AG09309 (cell line): Measurements from ENCODE around the gene TSPAN18.

Experiments
- DNase-seq: peaks from one replicate; pipeline ENCODE4 v3.0.0-alpha.2; 2010; ENCODE audit warnings: low read depth
- H3K4me3 ChIP-seq: 2 replicates; pipeline ENCODE4 v1.5.1; 2011; ENCODE audit warnings: mild to moderate bottlenecking, low read depth, low read length, moderate library complexity; ENCODE audit not compliant: control insufficient read depth
- TF ChIP-seq, protein P1 (sequence below): IDR thresholded peaks from 2 replicates; pipeline ENCODE4 v1.5.1; 2011; ENCODE audit warnings: mild to moderate bottlenecking, low read depth, low read length, inconsistent platforms; ENCODE audit not compliant: insufficient read depth, control insufficient read depth; ENCODE audit errors: missing control alignments

The TSPAN18 gene

DNA sequence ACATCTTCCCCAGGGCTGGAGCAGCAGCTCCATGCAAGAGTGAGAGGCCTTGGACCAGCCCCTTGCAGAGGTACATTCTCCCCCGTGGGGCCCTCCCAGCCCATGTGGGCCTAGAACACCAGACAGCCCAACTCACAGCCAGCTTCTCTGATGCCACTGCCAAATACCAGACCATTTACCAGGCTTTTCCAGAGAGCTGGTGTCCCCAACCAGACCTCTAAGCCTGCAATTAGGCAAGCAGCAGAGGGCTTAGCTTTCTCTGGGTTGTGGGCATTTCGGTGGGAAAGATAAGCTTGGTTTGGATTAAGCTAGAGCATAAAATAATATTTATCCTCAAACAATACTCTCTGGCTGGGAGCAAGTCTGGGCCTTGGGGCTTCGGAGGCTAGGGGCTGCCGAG, 148.3 kb downstream of the TSPAN18 start:
- TF ChIP-seq, protein P1, sequence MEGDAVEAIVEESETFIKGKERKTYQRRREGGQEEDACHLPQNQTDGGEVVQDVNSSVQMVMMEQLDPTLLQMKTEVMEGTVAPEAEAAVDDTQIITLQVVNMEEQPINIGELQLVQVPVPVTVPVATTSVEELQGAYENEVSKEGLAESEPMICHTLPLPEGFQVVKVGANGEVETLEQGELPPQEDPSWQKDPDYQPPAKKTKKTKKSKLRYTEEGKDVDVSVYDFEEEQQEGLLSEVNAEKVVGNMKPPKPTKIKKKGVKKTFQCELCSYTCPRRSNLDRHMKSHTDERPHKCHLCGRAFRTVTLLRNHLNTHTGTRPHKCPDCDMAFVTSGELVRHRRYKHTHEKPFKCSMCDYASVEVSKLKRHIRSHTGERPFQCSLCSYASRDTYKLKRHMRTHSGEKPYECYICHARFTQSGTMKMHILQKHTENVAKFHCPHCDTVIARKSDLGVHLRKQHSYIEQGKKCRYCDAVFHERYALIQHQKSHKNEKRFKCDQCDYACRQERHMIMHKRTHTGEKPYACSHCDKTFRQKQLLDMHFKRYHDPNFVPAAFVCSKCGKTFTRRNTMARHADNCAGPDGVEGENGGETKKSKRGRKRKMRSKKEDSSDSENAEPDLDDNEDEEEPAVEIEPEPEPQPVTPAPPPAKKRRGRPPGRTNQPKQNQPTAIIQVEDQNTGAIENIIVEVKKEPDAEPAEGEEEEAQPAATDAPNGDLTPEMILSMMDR, result no peak
- DNase-seq, result no peak
- no peak overlapping the region for H3K4me3 ChIP-seq

DNA sequence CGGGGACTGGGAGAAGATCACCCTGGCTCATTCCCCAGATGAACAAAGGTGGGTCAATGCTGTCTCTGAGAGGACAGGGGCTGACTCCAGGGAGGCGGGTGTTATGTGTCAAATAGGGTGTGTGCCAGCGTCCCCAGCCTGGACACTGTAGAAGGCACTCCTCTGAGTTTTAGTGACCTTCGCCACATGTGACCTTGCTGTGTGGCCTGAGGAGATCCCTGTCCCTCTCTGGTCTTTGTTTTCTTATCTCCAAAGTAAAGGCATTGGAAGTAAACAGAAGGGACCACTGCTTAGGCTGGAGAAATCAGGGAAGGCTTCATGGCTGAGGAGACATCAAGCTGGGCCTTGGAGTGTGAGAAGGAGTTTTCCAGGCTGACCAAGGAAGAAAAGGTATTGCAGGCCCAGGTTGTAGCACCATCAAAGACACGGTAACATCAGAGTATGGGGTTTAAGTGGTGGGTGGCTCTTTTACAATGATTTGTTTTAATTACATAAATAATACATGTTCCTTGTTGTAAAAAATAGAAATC, 149.5 kb downstream of the TSPAN18 start:
- no peak for DNase-seq
- TF ChIP-seq, protein P1, result no peak
- H3K4me3 ChIP-seq, result no peak overlapping the region

DNA sequence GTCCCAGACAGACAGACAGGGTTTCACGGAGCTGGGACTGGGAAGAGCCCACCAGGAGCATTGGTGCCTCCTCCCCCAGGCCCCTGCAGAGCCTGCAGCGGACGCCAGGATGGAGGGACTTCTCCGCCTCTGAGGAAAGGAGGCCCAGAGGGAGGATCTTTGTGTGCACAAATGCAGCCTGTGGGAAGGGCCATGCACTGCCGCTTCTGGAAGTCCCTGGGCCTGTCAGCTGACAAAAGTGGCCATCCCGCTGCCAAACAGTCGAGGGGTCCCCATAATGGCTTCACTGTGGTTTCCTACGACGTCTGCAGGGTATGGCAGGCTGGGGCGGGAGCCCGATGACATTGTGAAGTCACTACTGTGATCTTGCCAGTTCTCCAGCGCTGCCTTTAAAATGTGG, 150.1 kb downstream of the TSPAN18 start:
- H3K4me3 ChIP-seq, result no peak overlapping the region
- no peak for DNase-seq

DNA sequence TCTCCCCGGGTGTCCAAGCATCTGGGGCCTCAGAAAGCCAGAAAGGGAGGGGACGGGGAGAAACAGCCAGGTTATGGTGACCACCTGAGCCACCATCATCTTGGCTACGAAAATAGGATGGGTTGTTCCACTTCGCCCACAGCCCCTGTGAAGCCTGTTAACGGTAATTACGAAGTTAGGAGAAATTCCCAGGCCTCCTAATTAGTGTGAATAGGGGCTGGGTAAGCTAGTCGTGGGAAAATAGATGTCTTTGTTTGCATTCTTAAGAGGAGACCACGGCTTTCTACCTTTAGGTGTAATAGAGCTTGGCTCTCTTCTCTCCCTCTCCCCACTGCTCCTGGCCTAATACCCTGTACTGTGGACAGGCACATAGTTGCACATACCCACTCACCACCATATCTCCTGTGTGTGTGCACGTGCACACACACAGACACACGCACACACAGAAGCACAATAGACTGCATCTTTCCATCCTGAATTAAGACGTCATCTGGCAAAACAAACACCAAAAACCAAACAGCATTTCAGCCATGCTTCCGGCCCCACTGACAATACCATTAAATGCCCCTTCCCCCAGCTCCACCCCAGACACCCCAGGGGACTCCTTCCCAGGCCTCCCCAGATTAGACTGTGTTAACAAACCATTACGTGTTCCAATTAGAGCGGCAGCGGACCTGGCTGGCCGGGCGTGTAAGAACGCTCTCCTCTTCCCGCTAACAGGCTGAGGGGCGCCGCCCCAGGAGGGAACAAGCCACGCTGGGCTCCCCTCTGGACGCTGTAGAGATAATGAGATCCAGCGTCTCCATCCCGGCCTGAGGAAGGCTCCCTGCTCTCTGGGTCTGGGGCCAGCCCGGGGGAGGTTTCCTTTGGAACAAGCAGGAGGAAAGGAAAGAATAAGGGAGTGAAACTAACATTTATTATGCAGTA, 151.1 kb downstream of the TSPAN18 start:
- no peak for DNase-seq
- no peak overlapping the region for H3K4me3 ChIP-seq
- TF ChIP-seq, protein P1, result no peak

More for the DNA sequence above, 150.1 kb downstream of the TSPAN18 start:
- TF ChIP-seq, protein P1, result no peak

DNA sequence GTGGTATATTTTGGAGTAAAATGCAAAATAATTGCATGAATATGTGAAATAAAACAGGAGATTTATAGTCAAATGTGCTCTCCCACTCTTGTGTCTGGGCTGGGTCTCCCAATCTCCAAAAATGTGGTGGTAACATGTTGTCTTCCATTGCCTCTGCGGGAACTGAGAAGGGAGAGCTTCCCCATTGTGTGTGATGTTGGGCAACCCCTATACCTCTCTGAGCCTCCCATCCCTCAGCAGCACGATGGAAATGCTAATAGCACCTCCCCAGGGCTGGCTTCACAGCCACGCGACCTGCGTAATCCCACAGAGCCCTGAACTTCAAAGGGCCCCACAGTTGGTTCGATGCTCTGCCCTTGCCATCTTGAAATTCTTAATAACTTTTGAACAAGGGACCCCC, 151.9 kb downstream of the TSPAN18 start:
- no peak for DNase-seq
- H3K4me3 ChIP-seq, result no peak overlapping the region
- TF ChIP-seq, protein P1, result no peak

DNA sequence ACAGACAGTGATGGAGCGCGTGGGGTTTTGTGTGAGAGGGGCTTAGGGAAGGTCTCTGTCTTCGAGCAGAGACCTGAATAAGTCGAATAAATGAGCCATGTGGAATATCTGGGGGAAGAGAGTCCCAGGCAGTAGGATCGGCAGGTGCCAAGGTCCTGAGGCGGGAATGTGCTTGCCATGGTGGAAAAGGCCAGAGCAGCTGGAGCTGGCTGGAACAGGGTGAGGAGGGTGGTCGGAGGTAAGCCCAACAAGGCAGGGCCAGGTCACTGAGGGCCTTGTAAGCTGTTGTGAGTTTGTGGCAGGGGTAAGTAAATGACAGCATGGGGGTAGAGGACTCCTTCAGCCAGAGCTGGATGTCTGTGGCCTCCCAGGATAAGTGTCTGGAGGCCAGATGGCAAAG, 152.7 kb downstream of the TSPAN18 start:
- H3K4me3 ChIP-seq, result no peak overlapping the region
- DNase-seq, result no peak
- TF ChIP-seq, protein P1, result no peak
